A673 (cell line): ENCODE data around the gene ACSL5. TPM values are rescaled to one million over a fixed set of nuclear protein-coding genes. Genes with fewer than 3 reads are reported as not detected.

Source experiments
- BruUV-seq: library from RNA; stranded (reverse); fragments of 400-500 nt; replicated peaks from 2 replicates; lab custom pipeline; 2021; lab: Mats Ljungman, UMichigan
- CTCF ChIA-PET: fragments of 300-600 bp; sonication (Branson Sonifier 250); formaldehyde crosslinking; loops from one replicate; lab custom pipeline; 2022; ENCODE audit warnings: antibody characterized with exemption; lab: Charles Lee
- POLR2A ChIA-PET: fragments of 300-600 bp; sonication (Branson Sonifier 250); formaldehyde crosslinking; loops from one replicate; lab custom pipeline; 2022; ENCODE audit warnings: antibody characterized with exemption; ENCODE audit not compliant: low non-redundant PET; lab: Charles Lee
- DNase-seq: peaks from one replicate; pipeline ENCODE4 v3.0.0-alpha.2; 2015; ENCODE audit warnings: low spot score
- H3K27ac ChIP-seq: fragments of 200-600 bp; sonication (generic); 2 replicates; pipeline ENCODE4 v1.5.1; 2016; ENCODE audit warnings: mixed run types, low read depth, mild to moderate bottlenecking, mixed read lengths, antibody characterized with exemption, low read length; ENCODE audit not compliant: poor library complexity, severe bottlenecking
- H3K27me3 ChIP-seq: fragments of 200-600 bp; sonication (generic); replicated peaks from 2 replicates; pipeline ENCODE4 v1.6.1; 2017; ENCODE audit warnings: mixed run types, low read depth, mild to moderate bottlenecking, mixed read lengths, antibody characterized with exemption, low read length; ENCODE audit not compliant: insufficient read depth, poor library complexity
- H3K36me3 ChIP-seq: fragments of 200-600 bp; sonication (generic); 2 replicates; pipeline ENCODE4 v1.6.1; 2016; ENCODE audit warnings: mixed run types, mild to moderate bottlenecking, mixed read lengths, antibody characterized with exemption, low read length; ENCODE audit not compliant: insufficient read depth, poor library complexity, severe bottlenecking
- H3K4me1 ChIP-seq: fragments of 200-600 bp; sonication (generic); 2 replicates; pipeline ENCODE4 v1.6.1; 2017; ENCODE audit warnings: mixed run types, mild to moderate bottlenecking, mixed read lengths, antibody characterized with exemption, low read length; ENCODE audit not compliant: insufficient read depth, poor library complexity, severe bottlenecking
- H3K4me3 ChIP-seq: fragments of 200-600 bp; sonication (generic); 2 replicates; pipeline ENCODE4 v1.5.1; 2016; ENCODE audit warnings: low read depth, mixed run types, mild to moderate bottlenecking, mixed read lengths, low read length; ENCODE audit not compliant: poor library complexity, severe bottlenecking
- H3K9me3 ChIP-seq: fragments of 200-600 bp; sonication (generic); 2 replicates; pipeline ENCODE4 v1.6.1; 2016; ENCODE audit warnings: mixed run types, low read depth, mild to moderate bottlenecking, mixed read lengths, antibody characterized with exemption, low read length; ENCODE audit not compliant: poor library complexity, severe bottlenecking
- CTCF ChIP-seq: fragments of 300-800, 200-600 bp; sonication (generic); conservative IDR thresholded peaks from 2 replicates; pipeline ENCODE4 v1.5.1; 2017; ENCODE audit warnings: low read depth, mild to moderate bottlenecking, antibody characterized with exemption, low read length, moderate library complexity, mixed read lengths
- EZH2 ChIP-seq: fragments of 200-600 bp; sonication (generic); IDR thresholded peaks from 2 replicates; pipeline ENCODE4 v1.6.1; 2017; ENCODE audit warnings: borderline replicate concordance, low read depth, mild to moderate bottlenecking, mixed read lengths, antibody characterized with exemption, low read length; ENCODE audit not compliant: poor library complexity, severe bottlenecking
- intact Hi-C: fragments of 100-400 bp; cut with micrococcal nuclease; formaldehyde crosslinking; loops from one replicate; pipeline ENCODE4 v1.10.0; 2022; ENCODE audit not compliant: unreplicated experiment
- total RNA-seq: library from RNA; stranded (reverse); gene quantifications from 2 replicates; pipeline ENCODE4 v1.2.3, GENCODE V29; 2021

ACSL5 gene
- total RNA-seq, 1 experiment from 2014 or later, result 1.0 TPM

- H3K27ac ChIP-seq, result no peak overlapping the region
- no peak overlapping the region for H3K4me3 ChIP-seq
- no TSS peak for BruUV-seq
- ChIA-PET CTCF (no interaction called here), POLR2A (no interaction called here)
- no peaks in the 10 kb centered on the region for H3K9me3 ChIP-seq
- DNase-seq, result no peak
- H3K27me3 ChIP-seq, result no peaks in the 10 kb centered on the region
- intact Hi-C loops, result no loop called here
- TF ChIP-seq CTCF, result no peak
- H3K4me1 ChIP-seq, result peaks cover 6% of the 10 kb centered on the region
- no peaks in the 10 kb centered on the region for H3K36me3 ChIP-seq
These were observed 11.1 kb upstream of the ACSL5 start for GRCh38 chr10:112362833-112363232.

- BruUV-seq, result no TSS peak
- H3K27me3 ChIP-seq, result no peaks in the 10 kb centered on the region
These were observed 9.9 kb upstream of the ACSL5 start for GRCh38 chr10:112363696-112364688.

GRCh38 chr10:112365014-112365432 lies 8.9 kb upstream of the ACSL5 start:
- TF ChIP-seq CTCF, result no peak
- no peak for TF ChIP-seq EZH2
- no peak for DNase-seq
- CTCF ChIA-PET, result no interaction called here
- BruUV-seq, result no TSS peak
- POLR2A ChIA-PET, result interaction anchor here (0.7 kb wide), 1 partner anchor 55 kb away, joined by 3 read pairs; no protein-coding TSS in a partner anchor
- intact Hi-C loops, result no loop called here
- no peaks in the 10 kb centered on the region for H3K27me3 ChIP-seq
- H3K4me3 ChIP-seq, result no peak overlapping the region
- peaks cover 6% of the 10 kb centered on the region for H3K4me1 ChIP-seq
- H3K27ac ChIP-seq, result no peak overlapping the region
- H3K36me3 ChIP-seq, result no peaks in the 10 kb centered on the region
- H3K9me3 ChIP-seq, result no peaks in the 10 kb centered on the region

More at GRCh38 chr10:112363696-112364688, 9.9 kb upstream of the ACSL5 start:
- intact Hi-C loops, result no loop called here
- no peaks in the 10 kb centered on the region for H3K36me3 ChIP-seq
- H3K27ac ChIP-seq, result no peak overlapping the region
- ChIA-PET POLR2A (interaction anchor here (0.6 kb wide), 1 partner anchor 25 kb away, joined by 3 read pairs; no protein-coding TSS in a partner anchor), CTCF (no interaction called here)
- DNase-seq, result no peak
- H3K9me3 ChIP-seq, result no peaks in the 10 kb centered on the region
- H3K4me1 ChIP-seq, result peaks cover 6% of the 10 kb centered on the region
- no peak overlapping the region for H3K4me3 ChIP-seq
- TF ChIP-seq CTCF (no peak), EZH2 (no peak)
